Measurements from ENCODE around the gene KLK12. TPM values are rescaled to one million over a fixed set of nuclear protein-coding genes. Genes with fewer than 3 reads are reported as not detected.

The KLK12 gene
- total and polyA plus RNA-seq, 5 donors from 2014 or later: not detected

DNA sequence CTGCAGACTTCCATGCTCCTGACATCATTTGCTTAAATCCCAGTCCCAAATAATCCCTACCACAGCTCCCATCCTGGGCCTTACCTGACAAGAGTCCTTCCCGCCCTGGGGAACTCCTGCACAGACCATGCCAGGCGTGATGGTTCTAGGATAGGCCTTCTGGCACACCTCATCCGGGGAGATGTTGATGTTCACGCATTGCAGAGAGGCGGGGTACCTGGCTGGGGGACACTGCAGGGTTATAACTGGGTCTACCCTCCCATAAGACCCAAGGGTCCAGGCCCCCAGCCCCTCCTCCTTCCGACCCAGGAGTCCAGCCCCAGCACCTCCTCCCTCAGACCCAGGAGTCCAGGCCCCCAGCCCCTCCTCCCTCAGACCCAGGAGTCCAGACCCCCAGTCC lies 43.9 kb upstream of the KLK12 start:
- peaks cover 0 to 7% (median 4%) of the 10 kb centered on the region in 7 donors for H3K9me3 Mint-ChIP-seq
- no peak overlapping the region for H3K4me3 Mint-ChIP-seq
- peaks cover 21% of the 10 kb centered on the region for H3K27me3 Mint-ChIP-seq
- H3K36me3 Mint-ChIP-seq: peaks cover 5% of the 10 kb centered on the region
- Histone ChIP-seq H3K4me3 (ENCODE audit: low read depth, low read length) (no peak overlapping the region), H3K27ac (ENCODE audit: insufficient read depth, low read length, poor library complexity, severe bottlenecking) (no peak overlapping the region), H3K36me3 (ENCODE audit: control insufficient read depth, insufficient read depth, low read length) (no peaks in the 10 kb centered on the region), H3K4me1 (ENCODE audit: control insufficient read depth, insufficient read depth, low read length, poor library complexity, severe bottlenecking) (no peaks in the 10 kb centered on the region), H3K9me3 (ENCODE audit: control insufficient read depth in 2 of 2, low read length in 2 of 2) (peaks cover 0 to 4% of the 10 kb centered on the region in 2 experiments), H3K27me3 (ENCODE audit: control insufficient read depth, insufficient read depth, low read length) (peaks cover 2% of the 10 kb centered on the region)
- DNase-seq (no peak), ATAC-seq (ENCODE audit: low read depth in 2 of 2) (no peak)
- H3K4me1 Mint-ChIP-seq: peaks cover 0 to 4% (median 1%) of the 10 kb centered on the region in 4 donors
- no peak overlapping the region for H3K27ac Mint-ChIP-seq

DNA sequence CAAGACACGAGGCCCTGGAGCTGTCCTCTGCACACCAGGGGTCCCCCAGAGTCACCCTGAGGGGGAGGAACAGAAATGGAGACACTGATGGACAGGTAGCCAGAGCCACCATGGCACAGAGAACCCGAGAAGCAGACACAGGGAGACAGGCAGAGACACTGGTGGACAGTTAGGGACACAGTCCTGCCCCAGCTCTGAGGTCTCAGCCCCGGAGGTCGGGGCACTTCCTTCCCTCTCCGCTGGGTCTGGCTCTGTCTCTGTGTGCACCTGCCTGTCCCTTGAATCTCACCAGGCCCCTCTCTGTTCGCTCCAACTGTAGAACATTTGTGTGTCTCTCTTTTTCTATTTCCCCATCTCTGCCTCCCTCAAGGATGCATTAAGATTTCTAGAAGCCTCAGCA lies 43.3 kb upstream of the KLK12 start:
- Mint-ChIP-seq H3K27ac (no peak overlapping the region), H3K36me3 (no peaks in the 10 kb centered on the region), H3K27me3 (peaks cover 19% of the 10 kb centered on the region), H3K4me3 (no peak overlapping the region), H3K9me3 (peaks cover 0 to 8% (median 4%) of the 10 kb centered on the region in 7 donors), H3K4me1 (peaks cover 0 to 3% (median 0%) of the 10 kb centered on the region in 4 donors)
- Histone ChIP-seq H3K27me3 (ENCODE audit: control insufficient read depth, insufficient read depth, low read length) (peaks cover 2% of the 10 kb centered on the region), H3K4me3 (ENCODE audit: low read depth, low read length) (no peak overlapping the region), H3K27ac (ENCODE audit: insufficient read depth, low read length, poor library complexity, severe bottlenecking) (no peak overlapping the region), H3K36me3 (ENCODE audit: control insufficient read depth, insufficient read depth, low read length) (no peaks in the 10 kb centered on the region), H3K4me1 (ENCODE audit: control insufficient read depth, insufficient read depth, low read length, poor library complexity, severe bottlenecking) (no peaks in the 10 kb centered on the region), H3K9me3 (ENCODE audit: control insufficient read depth in 2 of 2, low read length in 2 of 2) (peaks cover 0 to 8% of the 10 kb centered on the region in 2 experiments)
- ATAC-seq (ENCODE audit: low read depth in 2 of 2): no peak
- no peak for DNase-seq

DNA sequence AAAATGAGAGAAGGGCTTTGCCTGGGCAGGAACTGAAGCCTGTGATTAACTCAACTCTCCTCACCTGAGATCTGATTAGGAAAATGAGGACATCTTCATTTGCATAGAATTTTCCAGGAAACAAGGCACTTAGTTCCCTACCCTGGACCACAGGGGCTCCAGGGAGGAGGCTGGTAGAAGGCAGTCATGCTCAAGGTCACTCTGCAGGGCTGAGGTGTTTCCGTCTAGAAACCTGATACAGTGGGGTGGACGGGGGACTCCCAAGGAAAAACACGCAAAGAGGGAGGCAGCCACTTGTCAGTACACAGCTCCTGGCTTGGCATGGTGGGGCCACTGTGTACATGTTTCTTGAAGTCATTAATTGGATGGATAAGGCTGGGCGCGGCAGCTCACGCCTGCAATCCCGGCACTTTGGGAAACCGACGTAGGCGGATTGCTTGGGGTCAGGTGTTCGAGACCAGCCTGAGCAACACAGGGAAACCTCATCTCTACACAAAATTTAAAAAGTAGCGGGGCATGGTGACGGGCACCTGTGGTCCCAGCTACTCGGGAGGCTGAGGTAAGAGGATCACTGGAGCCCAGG lies 41.9 kb upstream of the KLK12 start:
- no peak overlapping the region for H3K27ac Mint-ChIP-seq
- peaks cover 0 to 3% (median 0%) of the 10 kb centered on the region in 4 donors for H3K4me1 Mint-ChIP-seq
- no peaks in the 10 kb centered on the region for H3K36me3 Mint-ChIP-seq

DNA sequence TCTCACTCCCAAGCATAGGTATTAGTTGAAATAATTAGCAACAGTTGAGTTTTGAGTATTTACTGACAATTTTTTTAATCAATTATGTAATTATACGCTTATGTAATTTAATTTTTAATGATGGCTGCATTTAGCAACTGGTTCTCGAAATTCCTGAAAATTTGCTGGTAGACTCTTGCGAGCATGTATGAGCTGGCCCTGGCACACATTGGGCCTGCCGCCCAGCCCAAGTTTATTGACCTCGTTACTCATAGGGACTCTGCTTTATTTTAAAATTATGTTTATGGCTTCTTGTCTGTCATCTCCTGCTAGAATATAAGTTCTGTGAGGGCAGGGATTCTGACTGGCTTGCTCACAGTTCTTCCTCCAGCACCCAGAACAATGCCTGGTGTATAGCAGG lies 41.2 kb upstream of the KLK12 start:
- ATAC-seq (ENCODE audit: low read depth in 2 of 2): no peak
- Histone ChIP-seq H3K9me3 (ENCODE audit: control insufficient read depth in 2 of 2, low read length in 2 of 2) (peaks cover 0 to 8% of the 10 kb centered on the region in 2 experiments), H3K4me3 (ENCODE audit: low read depth, low read length) (no peak overlapping the region), H3K27me3 (ENCODE audit: control insufficient read depth, insufficient read depth, low read length) (peaks cover 2% of the 10 kb centered on the region), H3K36me3 (ENCODE audit: control insufficient read depth, insufficient read depth, low read length) (no peaks in the 10 kb centered on the region), H3K27ac (ENCODE audit: insufficient read depth, low read length, poor library complexity, severe bottlenecking) (no peak overlapping the region), H3K4me1 (ENCODE audit: control insufficient read depth, insufficient read depth, low read length, poor library complexity, severe bottlenecking) (no peaks in the 10 kb centered on the region)
- peaks cover 0 to 8% (median 6%) of the 10 kb centered on the region in 7 donors for H3K9me3 Mint-ChIP-seq
- peaks cover 0 to 3% (median 0%) of the 10 kb centered on the region in 4 donors for H3K4me1 Mint-ChIP-seq
- H3K36me3 Mint-ChIP-seq: no peaks in the 10 kb centered on the region
- H3K4me3 Mint-ChIP-seq: no peak overlapping the region
- H3K27ac Mint-ChIP-seq: no peak overlapping the region
- H3K27me3 Mint-ChIP-seq: peaks cover 11% of the 10 kb centered on the region
- DNase-seq: no peak

More for the DNA sequence above, 41.9 kb upstream of the KLK12 start:
- DNase-seq: no peak
- H3K9me3 ChIP-seq (ENCODE audit: control insufficient read depth in 2 of 2, low read length in 2 of 2): peaks cover 0 to 8% of the 10 kb centered on the region in 2 experiments
- Mint-ChIP-seq H3K9me3 (peaks cover 0 to 8% (median 6%) of the 10 kb centered on the region in 7 donors), H3K27me3 (peaks cover 11% of the 10 kb centered on the region), H3K4me3 (no peak overlapping the region)
- ATAC-seq (ENCODE audit: low read depth in 2 of 2): no peak
- H3K4me3 ChIP-seq (ENCODE audit: low read depth, low read length): no peak overlapping the region
- no peak overlapping the region for H3K27ac ChIP-seq (ENCODE audit: insufficient read depth, low read length, poor library complexity, severe bottlenecking)
- peaks cover 2% of the 10 kb centered on the region for H3K27me3 ChIP-seq (ENCODE audit: control insufficient read depth, insufficient read depth, low read length)
- no peaks in the 10 kb centered on the region for H3K4me1 ChIP-seq (ENCODE audit: control insufficient read depth, insufficient read depth, low read length, poor library complexity, severe bottlenecking)
- H3K36me3 ChIP-seq (ENCODE audit: control insufficient read depth, insufficient read depth, low read length): no peaks in the 10 kb centered on the region

DNA sequence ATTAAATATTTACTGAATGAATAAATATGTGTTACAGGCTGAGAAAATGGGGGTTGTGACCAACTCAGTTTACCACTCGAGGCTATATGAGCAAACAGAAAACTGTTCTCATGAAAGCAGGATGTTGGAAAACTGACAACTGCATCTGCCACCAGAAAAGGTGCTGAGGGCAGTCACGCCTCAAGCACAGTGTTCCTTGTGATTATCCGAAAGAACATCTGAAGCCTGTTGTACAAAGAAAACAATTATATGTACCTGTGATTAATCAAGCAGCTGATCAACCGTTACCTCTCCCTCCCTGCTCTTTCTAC lies 36.2 kb upstream of the KLK12 start:
- Mint-ChIP-seq H3K9me3 (peaks cover 0 to 8% (median 6%) of the 10 kb centered on the region in 7 donors), H3K4me3 (no peak overlapping the region), H3K4me1 (peaks cover 0 to under 1% (median 0%) of the 10 kb centered on the region in 4 donors), H3K27me3 (peaks cover 16% of the 10 kb centered on the region), H3K36me3 (no peaks in the 10 kb centered on the region), H3K27ac (no peak overlapping the region)
- no peak overlapping the region for H3K4me3 ChIP-seq (ENCODE audit: low read depth, low read length)
- DNase-seq: no peak
- no peaks in the 10 kb centered on the region for H3K36me3 ChIP-seq (ENCODE audit: control insufficient read depth, insufficient read depth, low read length)
- no peaks in the 10 kb centered on the region for H3K4me1 ChIP-seq (ENCODE audit: control insufficient read depth, insufficient read depth, low read length, poor library complexity, severe bottlenecking)
- H3K9me3 ChIP-seq (ENCODE audit: control insufficient read depth in 2 of 2, low read length in 2 of 2): peaks cover 0 to 8% of the 10 kb centered on the region in 2 experiments
- H3K27ac ChIP-seq (ENCODE audit: insufficient read depth, low read length, poor library complexity, severe bottlenecking): no peak overlapping the region
- ATAC-seq (ENCODE audit: low read depth in 2 of 2): no peak
- H3K27me3 ChIP-seq (ENCODE audit: control insufficient read depth, insufficient read depth, low read length): peaks cover 11% of the 10 kb centered on the region

DNA sequence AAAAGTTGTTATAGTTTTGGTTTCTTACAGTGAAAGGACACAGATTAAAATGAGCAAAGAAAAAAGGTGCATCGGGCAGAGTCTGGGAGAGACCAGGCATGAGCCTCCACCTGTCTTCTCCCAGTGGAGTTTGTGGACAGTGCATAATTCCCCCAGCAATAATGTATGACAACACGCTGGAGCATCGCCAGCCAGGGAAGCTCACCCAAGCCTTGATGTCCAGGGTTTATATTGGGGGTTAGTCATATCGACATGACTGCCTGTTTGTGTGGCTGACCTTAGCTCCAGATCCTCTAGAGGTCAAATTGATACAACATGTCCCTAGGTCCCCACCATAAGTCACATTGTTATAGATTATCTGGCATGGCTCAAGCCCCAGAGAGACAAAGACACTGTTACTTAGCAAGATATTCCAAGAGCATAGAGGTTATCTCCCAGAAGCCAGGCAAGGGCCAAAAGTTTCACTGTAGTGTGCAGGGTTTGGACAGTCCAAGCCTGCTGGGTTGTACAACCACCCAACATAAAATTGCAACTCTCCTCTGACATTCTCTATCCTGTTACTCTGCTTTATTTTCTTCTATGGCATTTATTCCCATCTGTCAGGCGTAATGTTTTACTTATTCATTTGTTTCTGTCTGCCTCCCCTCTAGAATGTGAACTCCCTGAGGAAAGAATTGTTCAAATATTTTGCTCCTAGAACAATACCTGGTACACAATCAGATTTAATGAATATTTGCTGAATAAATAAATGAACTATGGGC lies 35.7 kb upstream of the KLK12 start:
- no peaks in the 10 kb centered on the region for H3K4me1 ChIP-seq (ENCODE audit: control insufficient read depth, insufficient read depth, low read length, poor library complexity, severe bottlenecking)
- no peak for ATAC-seq (ENCODE audit: low read depth in 2 of 2)
- peaks cover 0 to 4% (median 0%) of the 10 kb centered on the region in 4 donors for H3K4me1 Mint-ChIP-seq

DNA sequence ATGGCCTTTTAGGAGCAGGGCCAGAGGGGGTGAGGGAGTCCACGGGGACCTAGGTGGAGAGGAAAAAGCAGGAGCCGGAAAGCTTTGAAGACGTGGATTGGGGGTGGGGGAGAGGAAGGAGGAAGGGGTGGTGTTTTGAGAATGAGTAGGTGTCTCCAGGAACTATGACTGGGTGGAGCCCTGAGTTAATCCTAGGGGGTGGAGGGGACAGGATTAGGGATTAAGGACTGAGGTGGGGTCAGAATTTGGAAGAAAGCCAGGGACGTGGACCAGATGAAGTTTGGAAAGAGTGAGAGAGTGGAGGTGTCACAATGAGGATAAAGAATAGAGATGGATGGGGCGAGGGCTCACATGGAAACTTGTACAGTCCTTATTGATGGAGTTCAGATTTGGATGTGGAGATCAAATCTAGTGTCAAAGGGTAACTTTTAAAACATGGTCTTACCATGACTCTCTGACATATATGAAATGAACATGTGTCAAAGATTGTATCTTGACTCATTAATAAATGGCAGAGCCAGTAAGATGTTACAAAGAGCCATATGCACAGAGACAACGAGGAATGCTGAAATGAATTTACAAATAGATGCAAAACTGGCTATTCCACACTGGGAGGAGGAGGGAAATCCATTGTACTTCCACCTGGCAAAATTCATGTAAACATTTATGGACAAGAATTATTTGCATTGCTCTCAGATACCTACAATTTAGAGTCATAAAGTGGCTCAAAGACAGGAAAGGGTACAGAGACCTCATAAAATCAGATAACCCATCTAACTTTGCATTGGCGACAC lies 31.8 kb upstream of the KLK12 start:
- H3K9me3 ChIP-seq (ENCODE audit: control insufficient read depth in 2 of 2, low read length in 2 of 2): no peaks in the 10 kb centered on the region
- Mint-ChIP-seq H3K4me1 (peaks cover 0 to 9% (median under 1%) of the 10 kb centered on the region in 4 donors), H3K27me3 (peaks cover 23% of the 10 kb centered on the region), H3K36me3 (peaks cover 3% of the 10 kb centered on the region), H3K9me3 (peaks cover 0 to 3% (median 0%) of the 10 kb centered on the region in 7 donors), H3K4me3 (no peak overlapping the region), H3K27ac (no peak overlapping the region)
- DNase-seq (no peak), ATAC-seq (ENCODE audit: low read depth in 2 of 2) (no peak)
- H3K4me1 ChIP-seq (ENCODE audit: control insufficient read depth, insufficient read depth, low read length, poor library complexity, severe bottlenecking): no peaks in the 10 kb centered on the region
- H3K36me3 ChIP-seq (ENCODE audit: control insufficient read depth, insufficient read depth, low read length): no peaks in the 10 kb centered on the region
- no peak overlapping the region for H3K4me3 ChIP-seq (ENCODE audit: low read depth, low read length)
- H3K27me3 ChIP-seq (ENCODE audit: control insufficient read depth, insufficient read depth, low read length): peaks cover 22% of the 10 kb centered on the region
- H3K27ac ChIP-seq (ENCODE audit: insufficient read depth, low read length, poor library complexity, severe bottlenecking): no peak overlapping the region

More for the DNA sequence above, 35.7 kb upstream of the KLK12 start:
- H3K27me3 ChIP-seq (ENCODE audit: control insufficient read depth, insufficient read depth, low read length): peaks cover 14% of the 10 kb centered on the region
- Mint-ChIP-seq H3K27ac (no peak overlapping the region), H3K4me3 (no peak overlapping the region), H3K9me3 (peaks cover 0 to 8% (median 6%) of the 10 kb centered on the region in 7 donors), H3K27me3 (peaks cover 18% of the 10 kb centered on the region), H3K36me3 (no peaks in the 10 kb centered on the region)
- H3K4me3 ChIP-seq (ENCODE audit: low read depth, low read length): no peak overlapping the region
- peaks cover 0 to 8% of the 10 kb centered on the region in 2 experiments for H3K9me3 ChIP-seq (ENCODE audit: control insufficient read depth in 2 of 2, low read length in 2 of 2)
- no peak for DNase-seq
- no peak overlapping the region for H3K27ac ChIP-seq (ENCODE audit: insufficient read depth, low read length, poor library complexity, severe bottlenecking)
- no peaks in the 10 kb centered on the region for H3K36me3 ChIP-seq (ENCODE audit: control insufficient read depth, insufficient read depth, low read length)
